Transverse colon (tissue), 4 donors: ENCODE measurements around the gene CYTH3. TPM values are rescaled to one million over a fixed set of nuclear protein-coding genes. Genes with fewer than 3 reads are reported as not detected.

Experiments
- DNase-seq: peaks from one replicate; pipeline ENCODE4 v3.0.0-alpha.2; 2019
- H3K27ac ChIP-seq, 4 donors: fragments of 200-600 bp; sonication (generic); 2 replicates each; pipeline ENCODE4 v1.5.1; 2016 to 2018; ENCODE audit warnings: inconsistent platforms in 4 of 4
- H3K27me3 ChIP-seq: fragments of 200-600 bp; sonication (generic); 2 replicates; pipeline ENCODE4 v1.5.1; 2017; ENCODE audit warnings: inconsistent platforms
- H3K36me3 ChIP-seq, 4 donors: fragments of 200-600 bp; sonication (generic); 2 replicates each; pipeline ENCODE4 v1.5.1; 2017 to 2019; ENCODE audit warnings: inconsistent platforms in 4 of 4
- H3K4me1 ChIP-seq, 4 donors: fragments of 200-600 bp; sonication (generic); 2 replicates each; pipeline ENCODE4 v1.5.1; 2017 to 2020; ENCODE audit warnings: inconsistent platforms in 4 of 4
- H3K4me3 ChIP-seq, 4 donors: fragments of 200-600 bp; sonication (generic); 1 replicate in 1 of 4; 2 replicates in 3 of 4; pipeline versions ENCODE4 v1.5.1 to v1.6.1; 2017 to 2019; ENCODE audit warnings: inconsistent platforms in 4 of 4
- H3K9me3 ChIP-seq, 2 donors: fragments of 200-600 bp; sonication (generic); 2 replicates each; pipeline ENCODE4 v1.5.1; 2017 to 2019; ENCODE audit warnings: inconsistent platforms in 2 of 2
- CTCF ChIP-seq, 5 experiments: fragments of 200-600 bp in 3 of 5; fragments of 450-650 bp in 2 of 5; sonication (generic) in 3 of 5; IDR thresholded peaks; 1 replicate in 2 of 5; 2 replicates in 3 of 5; pipeline ENCODE4 v1.5.1; 2016 to 2017; ENCODE audit warnings: antibody characterized with exemption in 5 of 5, inconsistent platforms in 3 of 5, mild to moderate bottlenecking in 2 of 5, moderate library complexity in 1 of 5
- EP300 ChIP-seq: sonication (generic); formaldehyde crosslinking; IDR thresholded peaks from one replicate; pipeline ENCODE4 v1.6.1; 2017; ENCODE audit warnings: antibody characterized with exemption, low read depth
- POLR2A ChIP-seq: fragments of 450-650 bp; IDR thresholded peaks from one replicate; pipeline ENCODE4 v1.6.1; 2016; ENCODE audit warnings: antibody characterized with exemption, mild to moderate bottlenecking, moderate library complexity
- POLR2AphosphoS5 ChIP-seq, 3 donors: sonication (generic); formaldehyde crosslinking; IDR thresholded peaks; one replicate each; pipeline ENCODE4 v1.6.1; 2016; ENCODE audit warnings: antibody characterized with exemption in 3 of 3
- WGBS, 2 donors: methylation state at CpG; one replicate each; pipeline ENCODE4 v1.1.5; 2018; ENCODE audit warnings: low coverage in 1 of 2; 5-methylcytosine and 5-hydroxymethylcytosine counted together
- in situ Hi-C, 4 donors: fragments of 200-750 bp; cut with MboI; loops; one replicate each; pipeline versions ENCODE4 v1.15.0 to v1.15.1; 2017; ENCODE audit warnings: low sequenced_read_pairs in 3 of 4, low pct_ligation_motif_present in 1 of 4, low pct_unique_long_range_greater_than_20kb in 1 of 4
- intact Hi-C: fragments of 100-400 bp; cut with DNase I; formaldehyde crosslinking; loops from one replicate; pipeline ENCODE4 v1.15.1; 2023; ENCODE audit warnings: low total_unique reads
- total RNA-seq, 4 donors: library from RNA; depleted of rRNA; stranded (reverse); fragments of >200 nt; gene quantifications; one replicate each; pipeline ENCODE4 v1.1.0, GENCODE V29; 2016

CYTH3 gene
- total RNA-seq, 4 donors from 2014 or later: 15.0 to 25.4 (median 19.4) TPM

- H3K4me1 ChIP-seq: peaks cover 7 to 21% (median 11%) of the 10 kb centered on the region in 4 donors
- intact Hi-C loops (no loop called here), in situ Hi-C loops (no loop called here)
- H3K4me3 ChIP-seq: no peak overlapping the region
- peak overlapping the region in 1 of 4 donors; percentile 3 for H3K27ac ChIP-seq
- H3K36me3 ChIP-seq: no peaks in the 10 kb centered on the region
- TF ChIP-seq POLR2AphosphoS5 (IDR thresholded peaks at IDR 0.05): no peak
- no peak for TF ChIP-seq EP300
- TF ChIP-seq POLR2A: no peak
- TF ChIP-seq CTCF (IDR thresholded peaks at IDR 0.05): no peak
- H3K27me3 ChIP-seq: no peaks in the 10 kb centered on the region
- H3K9me3 ChIP-seq: no peaks in the 10 kb centered on the region
- DNase-seq: no peak
- WGBS, 2 donors: 70 to 75% methylated on average over 7 to 9 of the region's 9 CpGs
Measured at GRCh38 chr7:6221340-6222319, 50.8 kb downstream of the CYTH3 start.

GRCh38 chr7:6218329-6218728 is 54.1 kb downstream of the CYTH3 start:
- Histone ChIP-seq H3K4me1 (peaks cover 0 to 7% (median 0%) of the 10 kb centered on the region in 4 donors), H3K4me3 (no peak overlapping the region), H3K36me3 (no peaks in the 10 kb centered on the region), H3K9me3 (no peaks in the 10 kb centered on the region), H3K27me3 (no peaks in the 10 kb centered on the region), H3K27ac (no peak overlapping the region)
- TF ChIP-seq POLR2A (no peak), POLR2AphosphoS5 (IDR thresholded peaks at IDR 0.05) (no peak), EP300 (no peak), CTCF (IDR thresholded peaks at IDR 0.05) (no peak)
- 71 to 83% methylated on average over 2 to 3 of the region's 3 CpGs for WGBS, 2 donors
- in situ Hi-C loops: no loop called here
- intact Hi-C loops: no loop called here
- no peak for DNase-seq

DNA sequence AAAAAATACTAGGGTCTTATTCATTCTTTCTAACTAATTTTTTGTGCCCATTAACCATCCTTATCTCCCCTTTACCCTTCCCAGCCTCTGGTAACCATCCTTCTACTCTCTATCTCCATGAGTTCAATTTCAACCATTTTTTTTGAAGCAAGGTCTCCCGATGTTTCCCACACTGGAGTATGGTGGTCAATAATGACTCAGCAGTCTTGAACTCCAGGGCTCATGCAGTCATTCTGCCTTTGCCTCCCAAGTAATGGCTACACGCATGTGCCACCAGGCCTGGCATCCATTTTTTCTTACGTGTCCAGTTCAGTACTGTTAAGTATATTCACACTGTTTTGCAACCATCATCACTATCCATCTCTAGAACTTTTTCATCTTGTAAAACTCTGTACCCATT is 60.4 kb downstream of the CYTH3 start:
- H3K9me3 ChIP-seq: no peaks in the 10 kb centered on the region
- H3K4me3 ChIP-seq: no peak overlapping the region
- peaks cover 0 to 12% (median 0%) of the 10 kb centered on the region in 4 donors for H3K4me1 ChIP-seq
- in situ Hi-C loops: no loop called here
- no peak for TF ChIP-seq POLR2A
- no peak for TF ChIP-seq CTCF (IDR thresholded peaks at IDR 0.05)
- TF ChIP-seq POLR2AphosphoS5 (IDR thresholded peaks at IDR 0.05): no peak
- no peaks in the 10 kb centered on the region for H3K36me3 ChIP-seq
- intact Hi-C loops: no loop called here
- H3K27ac ChIP-seq: no peak overlapping the region
- no peaks in the 10 kb centered on the region for H3K27me3 ChIP-seq
- DNase-seq: no peak
- 96 to 98% methylated on average over 3 of the region's 3 CpGs for WGBS, 2 donors

DNA sequence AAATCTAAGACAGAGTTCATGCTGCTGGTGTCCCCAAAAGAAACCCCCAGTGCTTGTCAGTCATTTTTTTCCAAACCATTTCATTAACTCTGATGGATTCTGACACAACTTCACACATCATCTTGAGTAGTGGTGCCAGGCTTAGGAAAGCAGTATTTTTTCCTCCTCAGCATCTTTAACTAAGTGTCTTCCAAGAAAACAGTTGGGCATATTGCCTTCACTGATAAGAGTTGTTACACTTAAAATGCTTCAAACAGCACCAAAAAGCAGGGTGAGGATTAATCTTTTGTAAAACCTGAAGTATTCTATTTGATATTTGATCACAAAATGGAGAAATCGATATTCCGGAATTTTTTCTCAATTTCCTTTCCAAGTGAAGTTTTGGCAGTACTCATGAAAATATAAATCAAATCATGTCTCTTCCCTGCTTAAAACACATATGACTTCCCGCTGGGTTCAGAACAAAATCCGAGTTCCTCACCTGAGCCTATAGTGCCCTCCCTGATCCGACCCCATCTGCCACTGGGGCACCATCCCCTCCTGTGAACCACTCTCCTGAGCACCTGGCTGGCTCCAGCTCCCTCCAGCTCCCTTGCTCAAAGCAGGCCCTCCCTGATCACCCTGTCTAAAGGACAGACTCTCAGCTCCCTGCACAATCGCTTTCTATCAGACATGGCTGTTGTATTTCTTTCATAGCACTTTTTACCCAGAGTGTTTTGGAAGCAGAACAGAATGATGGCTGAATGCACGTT is 61.6 kb downstream of the CYTH3 start:
- no peak for TF ChIP-seq POLR2AphosphoS5 (IDR thresholded peaks at IDR 0.05)
- no peak for TF ChIP-seq CTCF (IDR thresholded peaks at IDR 0.05)
- no peak for TF ChIP-seq EP300
- TF ChIP-seq POLR2A: no peak
- no peaks in the 10 kb centered on the region for H3K36me3 ChIP-seq
- no peak overlapping the region for H3K27ac ChIP-seq
- no peaks in the 10 kb centered on the region for H3K9me3 ChIP-seq
- intact Hi-C loops (no loop called here), in situ Hi-C loops (no loop called here)
- 87 to 91% methylated on average over 5 to 7 of the region's 7 CpGs for WGBS, 2 donors
- no peak overlapping the region for H3K4me3 ChIP-seq
- H3K27me3 ChIP-seq: no peaks in the 10 kb centered on the region
- peaks cover 0 to 12% (median 0%) of the 10 kb centered on the region in 4 donors for H3K4me1 ChIP-seq
- DNase-seq: no peak
